ENCODE measurements around the gene MTG2. TPM values are rescaled to one million over a fixed set of nuclear protein-coding genes. Genes with fewer than 3 reads are reported as not detected.

Gene MTG2
- total and polyA plus RNA-seq, 2 experiments from 2014 or later = 11.3 to 11.7 TPM

- Histone ChIP-seq H3K9me2 (ENCODE audit: insufficient read depth) (no peaks in the 10 kb centered on the region), H3F3A (replicated peaks; ENCODE audit: low read depth) (peaks cover 10% of the 10 kb centered on the region; the same call in 1 of the 2 replicates), H3K4me2 (no peak overlapping the region), H3K27me3 (ENCODE audit: insufficient read depth) (no peaks in the 10 kb centered on the region), H3K36me3 (ENCODE audit: insufficient read depth) (peaks cover 9% of the 10 kb centered on the region; the same call in 1 of the 2 replicates), H4K20me1 (replicated peaks; ENCODE audit: insufficient read depth) (peaks cover 27% of the 10 kb centered on the region), H3K79me2 (replicated peaks; ENCODE audit: insufficient read depth) (peaks cover 56% of the 10 kb centered on the region), H3K4me3 (no peak overlapping the region), H2AFZ (no peak overlapping the region), H3K27ac (ENCODE audit: low read depth) (no peak overlapping the region), H3K4me1 (ENCODE audit: insufficient read depth) (peaks cover 23% of the 10 kb centered on the region)
- no peak for ATAC-seq
- H3K4me3 Mint-ChIP-seq = no peak overlapping the region
- H3K27ac Mint-ChIP-seq = no peak overlapping the region
- peaks cover 28% of the 10 kb centered on the region for H3K4me1 Mint-ChIP-seq
- H3K36me3 Mint-ChIP-seq (ENCODE audit: low read depth) = peaks cover 45% of the 10 kb centered on the region
- H3K27me3 Mint-ChIP-seq (ENCODE audit: insufficient read depth, low read depth, poor library complexity) = peaks cover 3% of the 10 kb centered on the region
- H3K9me3 Mint-ChIP-seq = peaks cover 4% of the 10 kb centered on the region; the same call in 1 of the 3 replicates
- DNase-seq (ENCODE audit: low spot score) = no peak
- TF ChIP-seq POLR2AphosphoS5 (IDR thresholded peaks at IDR 0.05; ENCODE audit: low read depth) = no peak
- TF ChIP-seq NANOG (IDR thresholded peaks at IDR 0.05; ENCODE audit: borderline replicate concordance) = no peak
- no peak for TF ChIP-seq EZH2 (IDR thresholded peaks at IDR 0.05; ENCODE audit: low read depth, unreplicated experiment)
- no peak for TF ChIP-seq ZNF462 (CRISPR knock-in tag; IDR thresholded peaks at IDR 0.05)
- no peak for TF ChIP-seq STAT1 (IDR thresholded peaks at IDR 0.05; ENCODE audit: unreplicated experiment)
- TF ChIP-seq JUNB (IDR thresholded peaks at IDR 0.05; ENCODE audit: unreplicated experiment) = no peak
- no peak for TF ChIP-seq EZH2phosphoT487 (IDR thresholded peaks at IDR 0.05; ENCODE audit: unreplicated experiment)
- no peak for TF ChIP-seq ETS1 (IDR thresholded peaks at IDR 0.05)
- TF ChIP-seq CREB1 (CRISPR knock-in tag; IDR thresholded peaks at IDR 0.05; ENCODE audit: low read depth) = no peak
- no peak for TF ChIP-seq REST (IDR thresholded peaks at IDR 0.05; ENCODE audit: unreplicated experiment)
These were observed 24.8 kb upstream of the MTG2 start for GRCh38 chr20:62158088-62158400.

All from GM23338 (cell line).